Thyroid gland (tissue), 4 donors: Measurements from ENCODE around the gene AGAP2. TPM values are rescaled to one million over a fixed set of nuclear protein-coding genes. Genes with fewer than 3 reads are reported as not detected.
"Not testable (repeated sequence)": the region's sequence is repeated elsewhere in the genome, so short reads cannot be mapped to it uniquely, and the experiment has no call there.

Experiments used
- DNase-seq, 2 donors: peaks; one replicate each; pipeline ENCODE4 v3.0.0-alpha.2; 2019
- H3K27ac ChIP-seq, 3 donors: fragments of 200-600 bp; sonication (generic); 1 replicate in 2 of 3; 2 replicates in 1 of 3; pipeline ENCODE4 v1.5.1; 2016 to 2019; ENCODE audit warnings: mild to moderate bottlenecking in 1 of 3, moderate library complexity in 1 of 3
- H3K27me3 ChIP-seq: fragments of 200-600 bp; sonication (generic); one replicate; pipeline ENCODE4 v1.5.1; 2019
- H3K36me3 ChIP-seq, 2 donors: fragments of 200-600 bp; sonication (generic); one replicate each; pipeline ENCODE4 v1.5.1; 2016 to 2019
- H3K4me1 ChIP-seq, 2 donors: fragments of 200-600 bp; sonication (generic); one replicate each; pipeline ENCODE4 v1.5.1; 2017 to 2019
- H3K4me3 ChIP-seq, 3 donors: fragments of 200-600 bp; sonication (generic); replicated peaks in 1 of 3; 1 replicate in 2 of 3; 2 replicates in 1 of 3; pipeline ENCODE4 v1.5.1; 2016; ENCODE audit warnings: mild to moderate bottlenecking in 1 of 3
- H3K9me3 ChIP-seq: fragments of 200-600 bp; sonication (generic); one replicate; pipeline ENCODE4 v1.5.1; 2017
- POLR2A ChIP-seq, 2 donors: fragments of 450-650 bp; IDR thresholded peaks; one replicate each; pipeline ENCODE4 v1.6.1; 2017; ENCODE audit warnings: antibody characterized with exemption in 2 of 2, mild to moderate bottlenecking in 2 of 2, moderate library complexity in 1 of 2
- WGBS, 2 donors: methylation state at CpG; one replicate each; pipeline ENCODE4 v1.1.5; 2017; 5-methylcytosine and 5-hydroxymethylcytosine counted together
- intact Hi-C: fragments of 100-400 bp; cut with DNase I; formaldehyde crosslinking; loops from one replicate; pipeline ENCODE4 v1.15.1; 2023
- total RNA-seq, 4 donors: library from RNA; depleted of rRNA; stranded (reverse); fragments of >200 nt; gene quantifications; one replicate each; pipeline ENCODE4 v1.2.3, GENCODE V29; 2016
- TF ChIP-seq, protein P1 (sequence below), 6 experiments: fragments of 200-600 bp in 3 of 6; fragments of 450-650 bp in 3 of 6; sonication (generic) in 3 of 6; IDR thresholded peaks; one replicate each; pipeline ENCODE4 v1.5.1; 2016 to 2019; ENCODE audit warnings: antibody characterized with exemption in 6 of 6, mild to moderate bottlenecking in 2 of 6, inconsistent platforms in 1 of 6, moderate library complexity in 1 of 6

Gene AGAP2
- total RNA-seq, 4 donors from 2014 or later = 0.45 to 1.3 (median 0.80) TPM

DNA sequence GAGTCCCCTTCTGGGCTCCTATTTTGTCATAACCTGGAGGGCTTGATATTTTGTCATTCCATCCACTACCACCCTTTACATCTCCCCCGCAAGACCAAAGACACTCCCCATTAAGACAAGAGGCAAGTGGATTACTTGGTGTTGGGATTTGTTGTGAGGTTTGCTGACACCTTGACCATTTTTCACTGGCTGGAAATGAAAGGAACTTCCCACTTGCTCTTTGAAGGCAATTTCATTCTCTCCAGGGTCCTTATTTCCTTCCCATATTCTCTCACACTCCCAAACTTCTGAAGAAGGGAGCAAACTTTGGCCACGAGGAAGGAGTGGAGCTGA lies 14.9 kb downstream of the AGAP2 start:
- H3K9me3 ChIP-seq = no peaks in the 10 kb centered on the region
- TF ChIP-seq, protein P1, sequence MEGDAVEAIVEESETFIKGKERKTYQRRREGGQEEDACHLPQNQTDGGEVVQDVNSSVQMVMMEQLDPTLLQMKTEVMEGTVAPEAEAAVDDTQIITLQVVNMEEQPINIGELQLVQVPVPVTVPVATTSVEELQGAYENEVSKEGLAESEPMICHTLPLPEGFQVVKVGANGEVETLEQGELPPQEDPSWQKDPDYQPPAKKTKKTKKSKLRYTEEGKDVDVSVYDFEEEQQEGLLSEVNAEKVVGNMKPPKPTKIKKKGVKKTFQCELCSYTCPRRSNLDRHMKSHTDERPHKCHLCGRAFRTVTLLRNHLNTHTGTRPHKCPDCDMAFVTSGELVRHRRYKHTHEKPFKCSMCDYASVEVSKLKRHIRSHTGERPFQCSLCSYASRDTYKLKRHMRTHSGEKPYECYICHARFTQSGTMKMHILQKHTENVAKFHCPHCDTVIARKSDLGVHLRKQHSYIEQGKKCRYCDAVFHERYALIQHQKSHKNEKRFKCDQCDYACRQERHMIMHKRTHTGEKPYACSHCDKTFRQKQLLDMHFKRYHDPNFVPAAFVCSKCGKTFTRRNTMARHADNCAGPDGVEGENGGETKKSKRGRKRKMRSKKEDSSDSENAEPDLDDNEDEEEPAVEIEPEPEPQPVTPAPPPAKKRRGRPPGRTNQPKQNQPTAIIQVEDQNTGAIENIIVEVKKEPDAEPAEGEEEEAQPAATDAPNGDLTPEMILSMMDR (IDR thresholded peaks at IDR 0.05) = no peak
- TF ChIP-seq POLR2A (IDR thresholded peaks at IDR 0.05) = no peak
- DNase-seq = no peak
- peaks cover 23 to 27% of the 10 kb centered on the region in 2 donors for H3K36me3 ChIP-seq
- peaks cover 9 to 24% of the 10 kb centered on the region in 2 donors for H3K4me1 ChIP-seq
- intact Hi-C loops = no loop called here
- no peak overlapping the region for H3K4me3 ChIP-seq
- H3K27me3 ChIP-seq = no peaks in the 10 kb centered on the region
- no peak overlapping the region for H3K27ac ChIP-seq
- WGBS, 2 donors = 69 to 70% methylated on average over 2 of the region's 2 CpGs

DNA sequence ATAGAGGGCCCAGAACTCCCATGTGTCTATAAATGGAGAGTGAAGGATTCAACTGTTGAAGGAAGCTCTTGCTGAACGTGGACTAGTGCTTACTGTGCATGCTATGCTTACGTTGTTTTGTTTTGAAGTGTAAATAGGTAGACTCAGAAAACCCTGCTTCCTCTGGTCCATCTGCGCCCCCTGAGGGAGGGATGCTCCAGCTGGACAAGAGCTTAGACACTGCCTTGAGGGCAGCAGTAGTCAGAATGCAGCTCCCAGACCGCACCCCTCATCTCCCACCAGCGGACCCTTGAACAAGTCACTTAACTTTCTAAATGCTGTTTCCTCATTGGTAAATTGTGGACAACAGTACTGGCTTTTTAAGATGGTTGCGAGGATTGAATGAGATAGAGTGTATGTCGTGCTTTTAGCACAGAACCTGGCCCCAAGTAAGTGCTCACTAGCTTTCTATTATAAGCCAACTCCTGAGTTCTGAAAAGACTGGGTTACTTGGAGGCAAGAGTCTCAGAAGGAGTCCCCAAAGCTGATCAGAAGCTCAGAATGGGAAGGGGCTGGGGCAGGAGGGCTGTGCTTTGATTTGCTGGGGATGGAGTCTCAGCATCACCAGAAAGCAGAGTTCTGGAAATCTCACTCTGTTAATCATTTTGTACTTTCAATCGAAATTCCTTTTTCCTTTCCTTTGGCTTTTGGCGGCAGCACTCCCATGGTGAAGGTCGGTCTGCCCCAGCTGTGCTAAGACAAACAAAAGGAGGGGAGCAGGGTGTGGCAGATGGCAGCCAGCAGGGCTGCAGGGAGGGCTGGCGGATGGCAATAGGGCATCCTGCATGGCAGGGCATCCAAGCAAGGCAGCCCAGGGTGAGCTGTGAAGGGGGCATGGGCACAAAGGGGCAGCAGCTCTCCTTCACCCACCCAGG lies 15.6 kb downstream of the AGAP2 start:
- Histone ChIP-seq H3K4me1 (peaks cover 9 to 24% of the 10 kb centered on the region in 2 donors), H3K36me3 (peaks cover 30 to 31% of the 10 kb centered on the region in 2 donors)

DNA sequence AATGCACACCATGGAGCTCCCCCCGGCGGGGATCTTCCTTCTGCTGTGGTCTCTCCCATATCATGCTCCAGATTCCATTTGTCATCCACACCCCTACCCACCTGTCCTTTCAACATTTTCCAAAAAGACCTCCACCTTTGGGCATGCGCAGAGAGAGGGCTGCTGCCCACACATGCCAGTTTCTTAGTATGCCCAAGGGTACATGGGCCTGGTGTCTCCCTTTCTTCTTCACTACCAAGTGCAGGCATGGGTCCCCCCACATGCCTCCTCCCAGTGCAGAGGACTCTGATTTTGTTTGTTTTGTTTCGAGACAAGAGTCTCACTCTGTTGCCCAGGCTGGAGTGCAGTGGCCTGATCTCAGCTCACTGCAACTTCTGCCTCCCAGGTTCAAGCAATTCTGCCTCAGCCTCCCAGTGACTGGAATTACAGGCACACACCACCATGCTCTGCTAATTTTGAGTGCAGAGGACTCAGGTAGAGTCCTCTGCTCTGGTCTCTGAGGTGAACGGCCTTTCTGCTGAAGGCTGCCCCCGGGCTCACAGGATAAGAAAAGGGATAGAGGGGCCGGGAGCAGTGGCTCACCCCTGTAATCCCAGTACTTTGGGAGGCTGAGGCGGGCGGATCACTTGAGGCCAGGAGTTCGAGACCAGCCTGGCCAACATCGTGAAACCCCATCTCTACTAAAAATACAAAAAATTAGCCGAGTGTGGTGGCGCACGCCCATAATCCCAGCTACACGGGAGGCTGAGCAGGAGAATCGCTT lies 16.5 kb downstream of the AGAP2 start:
- H3K9me3 ChIP-seq, H3K27ac ChIP-seq, H3K4me3 ChIP-seq, H3K27me3 ChIP-seq, intact Hi-C loops, DNase-seq: not testable (repeated sequence)
- 96% methylated on average over 16 of the region's 16 CpGs for WGBS, 2 donors
- peaks cover 37 to 38% of the 10 kb centered on the region in 2 donors for H3K36me3 ChIP-seq
- peaks cover 3 to 15% of the 10 kb centered on the region in 2 donors for H3K4me1 ChIP-seq

More for the DNA sequence above, 15.6 kb downstream of the AGAP2 start:
- TF ChIP-seq, protein P1 (IDR thresholded peaks at IDR 0.05) = no peak
- no peak for TF ChIP-seq POLR2A (IDR thresholded peaks at IDR 0.05)
- Histone ChIP-seq H3K9me3 (no peaks in the 10 kb centered on the region), H3K27me3 (no peaks in the 10 kb centered on the region), H3K4me3 (no peak overlapping the region), H3K27ac (no peak overlapping the region)
- 61 to 62% methylated on average over 11 of the region's 11 CpGs for WGBS, 2 donors
- intact Hi-C loops = no loop called here
- no peak for DNase-seq

DNA sequence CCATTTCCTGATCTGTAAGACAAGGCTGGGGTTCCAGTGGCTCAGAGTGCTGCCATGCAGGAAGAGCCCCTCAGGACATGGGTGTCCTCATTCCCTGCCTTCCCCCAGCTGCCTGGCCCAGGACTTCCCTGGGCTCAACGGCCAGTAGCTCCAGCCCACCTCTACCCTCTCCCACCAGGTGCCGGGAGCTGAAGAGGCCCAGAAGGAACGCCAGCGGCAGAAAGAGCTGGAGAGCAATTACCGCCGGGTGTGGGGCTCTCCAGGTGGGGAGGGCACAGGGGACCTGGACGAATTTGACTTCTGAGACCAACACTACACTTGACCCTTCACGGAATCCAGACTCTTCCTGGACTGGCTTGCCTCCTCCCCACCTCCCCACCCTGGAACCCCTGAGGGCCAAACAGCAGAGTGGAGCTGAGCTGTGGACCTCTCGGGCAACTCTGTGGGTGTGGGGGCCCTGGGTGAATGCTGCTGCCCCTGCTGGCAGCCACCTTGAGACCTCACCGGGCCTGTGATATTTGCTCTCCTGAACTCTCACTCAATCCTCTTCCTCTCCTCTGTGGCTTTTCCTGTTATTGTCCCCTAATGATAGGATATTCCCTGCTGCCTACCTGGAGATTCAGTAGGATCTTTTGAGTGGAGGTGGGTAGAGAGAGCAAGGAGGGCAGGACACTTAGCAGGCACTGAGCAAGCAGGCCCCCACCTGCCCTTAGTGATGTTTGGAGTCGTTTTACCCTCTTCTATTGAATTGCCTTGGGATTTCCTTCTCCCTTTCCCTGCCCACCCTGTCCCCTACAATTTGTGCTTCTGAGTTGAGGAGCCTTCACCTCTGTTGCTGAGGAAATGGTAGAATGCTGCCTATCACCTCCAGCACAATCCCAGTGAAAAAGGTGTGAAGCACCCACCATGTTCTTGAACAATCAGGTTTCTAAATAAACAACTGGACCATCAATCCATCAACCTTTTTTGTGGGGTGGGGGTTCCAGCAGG lies 17.6 kb downstream of the AGAP2 start:
- Histone ChIP-seq H3K36me3 (peaks cover 47 to 48% of the 10 kb centered on the region in 2 donors), H3K27me3 (no peaks in the 10 kb centered on the region), H3K4me1 (peaks cover 0 to 4% of the 10 kb centered on the region in 2 donors), H3K4me3 (no peak overlapping the region), H3K9me3 (no peaks in the 10 kb centered on the region), H3K27ac (no peak overlapping the region)
- WGBS, 2 donors = 85 to 94% methylated on average over 11 of the region's 11 CpGs
- no peak for DNase-seq
- TF ChIP-seq POLR2A (IDR thresholded peaks at IDR 0.05) = no peak
- TF ChIP-seq, protein P1 (IDR thresholded peaks at IDR 0.05) = no peak
- intact Hi-C loops = no loop called here
